DOHH2 (cell line): ENCODE measurements around the gene PYY.

Experiments
- H3F3A ChIP-seq: fragments of 200-600 bp; sonication (generic), shearing (Covaris generic); 2 replicates; pipeline ENCODE4 v1.6.0; 2016; ENCODE audit warnings: antibody characterized with exemption, mild to moderate bottlenecking; ENCODE audit not compliant: control insufficient read depth, insufficient read depth
- H3K27ac ChIP-seq: fragments of 200-600 bp; sonication (generic); 2 replicates; pipeline ENCODE4 v1.5.1; 2014; ENCODE audit warnings: low read depth, mild to moderate bottlenecking, low read length, moderate library complexity
- H3K27me3 ChIP-seq: fragments of 200-600 bp; sonication (generic); 2 replicates; pipeline ENCODE4 v1.6.1; 2014; ENCODE audit warnings: mild to moderate bottlenecking, low read length, mixed read lengths; ENCODE audit not compliant: control insufficient read depth
- H3K36me3 ChIP-seq: fragments of 200-600 bp; sonication (generic); 2 replicates; pipeline ENCODE4 v1.6.1; 2014; ENCODE audit warnings: mild to moderate bottlenecking, low read length, moderate library complexity, mixed read lengths; ENCODE audit not compliant: control insufficient read depth
- H3K4me1 ChIP-seq: fragments of 200-600 bp; sonication (generic); 2 replicates; pipeline ENCODE4 v1.6.1; 2014; ENCODE audit warnings: mild to moderate bottlenecking, low read length, mixed read lengths; ENCODE audit not compliant: control insufficient read depth
- H3K4me2 ChIP-seq: fragments of 200-600 bp; sonication (generic); 2 replicates; pipeline ENCODE4 v1.6.0; 2014; ENCODE audit warnings: mild to moderate bottlenecking, low read length, moderate library complexity
- H3K4me3 ChIP-seq: fragments of 200-600 bp; sonication (generic); 2 replicates; pipeline ENCODE4 v1.5.1; 2014; ENCODE audit warnings: mild to moderate bottlenecking, low read length, mixed read lengths
- H3K79me2 ChIP-seq: fragments of 200-600 bp; sonication (generic); 2 replicates; pipeline ENCODE4 v1.6.1; 2014; ENCODE audit warnings: mild to moderate bottlenecking, low read length, mixed read lengths; ENCODE audit not compliant: control insufficient read depth
- H3K9me2 ChIP-seq: fragments of 200-600 bp; sonication (generic); replicated peaks from 2 replicates; pipeline ENCODE4 v1.6.1; 2014; ENCODE audit warnings: mild to moderate bottlenecking, low read length, mixed read lengths; ENCODE audit not compliant: control insufficient read depth
- H3K9me3 ChIP-seq: fragments of 200-600 bp; sonication (generic); 2 replicates; pipeline ENCODE4 v1.6.1; 2014; ENCODE audit warnings: antibody characterized with exemption, low read length, mixed read lengths; ENCODE audit not compliant: control insufficient read depth, insufficient read depth
- H4K20me1 ChIP-seq: fragments of 200-600 bp; sonication (generic); 2 replicates; pipeline ENCODE4 v1.6.0; 2014; ENCODE audit warnings: low read depth, mild to moderate bottlenecking, antibody characterized with exemption, low read length, moderate library complexity; ENCODE audit not compliant: control insufficient read depth, insufficient read depth
- CTCF ChIP-seq: fragments of 200-600 bp; sonication (generic); IDR thresholded peaks from one replicate; pipeline ENCODE4 v1.5.1; 2014; ENCODE audit warnings: antibody characterized with exemption, mild to moderate bottlenecking, low read depth, low read length; ENCODE audit not compliant: poor library complexity, severe bottlenecking
- EZH2phosphoT487 ChIP-seq: fragments of 200-600 bp; sonication (generic); IDR thresholded peaks from 2 replicates; pipeline ENCODE4 v1.6.1; 2017; ENCODE audit warnings: borderline replicate concordance, mild to moderate bottlenecking, antibody characterized with exemption, low read length, moderate library complexity, mixed read lengths

Gene PYY

GRCh38 chr17:43952724-43953666, 745 bp downstream of the PYY start:
- Histone ChIP-seq H3K9me3 (no peaks in the 10 kb centered on the region), H3K79me2 (no peaks in the 10 kb centered on the region), H3F3A (no peaks in the 10 kb centered on the region), H4K20me1 (no peaks in the 10 kb centered on the region), H3K4me2 (no peak overlapping the region), H3K4me1 (no peaks in the 10 kb centered on the region), H3K9me2 (no peaks in the 10 kb centered on the region), H3K27ac (no peak overlapping the region), H3K27me3 (no peaks in the 10 kb centered on the region), H3K4me3 (no peak overlapping the region), H3K36me3 (no peaks in the 10 kb centered on the region)
- no peak for TF ChIP-seq CTCF
- no peak for TF ChIP-seq EZH2phosphoT487

- Histone ChIP-seq H3K27me3 (no peaks in the 10 kb centered on the region), H3K27ac (no peak overlapping the region), H3K9me3 (no peaks in the 10 kb centered on the region), H3K4me2 (no peak overlapping the region), H3K4me3 (no peak overlapping the region), H3K4me1 (no peaks in the 10 kb centered on the region), H3F3A (no peaks in the 10 kb centered on the region), H3K9me2 (no peaks in the 10 kb centered on the region), H3K36me3 (no peaks in the 10 kb centered on the region), H4K20me1 (no peaks in the 10 kb centered on the region), H3K79me2 (no peaks in the 10 kb centered on the region)
- TF ChIP-seq CTCF (no peak), EZH2phosphoT487 (no peak)
Observed at GRCh38 chr17:43952351-43952723, 1.4 kb downstream of the PYY start.

GRCh38 chr17:43951750-43952149, 2.0 kb downstream of the PYY start:
- Histone ChIP-seq H3K79me2 (no peaks in the 10 kb centered on the region), H3K36me3 (no peaks in the 10 kb centered on the region), H3K9me3 (no peaks in the 10 kb centered on the region), H3K4me1 (no peaks in the 10 kb centered on the region), H4K20me1 (no peaks in the 10 kb centered on the region), H3K9me2 (no peaks in the 10 kb centered on the region), H3K4me3 (no peak overlapping the region), H3K4me2 (no peak overlapping the region), H3K27me3 (peaks cover 4% of the 10 kb centered on the region; the same call in 1 of the 2 replicates), H3K27ac (no peak overlapping the region), H3F3A (no peaks in the 10 kb centered on the region)
- no peak for TF ChIP-seq EZH2phosphoT487

- Histone ChIP-seq H3K9me3 (no peaks in the 10 kb centered on the region), H3K4me2 (no peak overlapping the region), H4K20me1 (no peaks in the 10 kb centered on the region), H3K4me1 (no peaks in the 10 kb centered on the region), H3K27ac (no peak overlapping the region), H3K4me3 (no peak overlapping the region), H3K27me3 (peaks cover 4% of the 10 kb centered on the region; the same call in 1 of the 2 replicates), H3F3A (no peaks in the 10 kb centered on the region), H3K79me2 (no peaks in the 10 kb centered on the region), H3K9me2 (no peaks in the 10 kb centered on the region), H3K36me3 (no peaks in the 10 kb centered on the region)
- no peak for TF ChIP-seq CTCF
- TF ChIP-seq EZH2phosphoT487: no peak
Observed at GRCh38 chr17:43950554-43950953, 3.2 kb downstream of the PYY start.
